SK-N-SH treated with all-trans-retinoic acid at 6 μM for 48 hours (cell line): ENCODE measurements around the gene NBAS.

ENCODE experiments used
- ATAC-seq: fragments of 200-7000 bp; cut with Tn5 transposase; 3 replicates; pipeline ENCODE4 v1.9.1; 2020; ENCODE audit warnings: mild to moderate bottlenecking, moderate library complexity
- ARNTL ChIP-seq: fragments of 450-650 bp; formaldehyde crosslinking; IDR thresholded peaks from 2 replicates; pipeline ENCODE4 v1.5.0; 2020; ENCODE audit warnings: low read depth, mild to moderate bottlenecking, moderate library complexity, borderline replicate concordance
- BACH2 ChIP-seq: fragments of 250-450 bp; sonication (Bioruptor Pico); IDR thresholded peaks from 2 replicates; pipeline ENCODE4 v1.9.0; 2021; ENCODE audit warnings: mild to moderate bottlenecking, borderline replicate concordance
- CSDC2 ChIP-seq: fragments of 250-450 bp; sonication (Bioruptor Pico); IDR thresholded peaks from 2 replicates; pipeline ENCODE4 v1.5.0; 2020; ENCODE audit warnings: mild to moderate bottlenecking, moderate library complexity
- ESRRG ChIP-seq: fragments of 250-450 bp; sonication (Bioruptor Pico); IDR thresholded peaks from 2 replicates; pipeline ENCODE4 v1.6.1; 2021; ENCODE audit warnings: mild to moderate bottlenecking
- GLIS3 ChIP-seq: fragments of 250-450 bp; sonication (Bioruptor Pico); IDR thresholded peaks from 2 replicates; pipeline ENCODE4 v1.5.0; 2020; ENCODE audit warnings: mild to moderate bottlenecking, moderate library complexity
- ISL1 ChIP-seq: fragments of 250-450 bp; sonication (Bioruptor Pico); IDR thresholded peaks from 2 replicates; pipeline ENCODE4 v2.1.2; 2022; ENCODE audit warnings: mild to moderate bottlenecking, moderate library complexity
- OSR1 ChIP-seq: fragments of 250-450 bp; sonication (Bioruptor Pico); IDR thresholded peaks from 2 replicates; pipeline ENCODE4 v1.8.0; 2022; ENCODE audit warnings: moderate library complexity, mild to moderate bottlenecking, inconsistent platforms
- PPARA ChIP-seq: fragments of 250-450 bp; sonication (Bioruptor Pico); IDR thresholded peaks from 2 replicates; pipeline ENCODE4 v1.5.0; 2020; ENCODE audit warnings: mild to moderate bottlenecking, borderline replicate concordance
- RARB ChIP-seq: fragments of 250-450 bp; sonication (Bioruptor Pico); IDR thresholded peaks from 2 replicates; pipeline ENCODE4 v1.8.0; 2021; ENCODE audit warnings: mild to moderate bottlenecking, moderate library complexity
- SNAI2 ChIP-seq: fragments of 250-450 bp; sonication (Bioruptor Pico); IDR thresholded peaks from 2 replicates; pipeline ENCODE4 v1.5.0; 2020; ENCODE audit warnings: mild to moderate bottlenecking, moderate library complexity
- TCF4 ChIP-seq: fragments of 250-450 bp; sonication (Bioruptor Pico); IDR thresholded peaks from 2 replicates; pipeline ENCODE4 v1.8.0; 2021; ENCODE audit warnings: mild to moderate bottlenecking, moderate library complexity, borderline replicate concordance
- TOX ChIP-seq: fragments of 250-450 bp; sonication (Bioruptor Pico); IDR thresholded peaks from 2 replicates; pipeline ENCODE4 v1.8.0; 2021; ENCODE audit warnings: mild to moderate bottlenecking, moderate library complexity, borderline replicate concordance
- ZC3H10 ChIP-seq: fragments of 250-450 bp; sonication (Bioruptor Pico); IDR thresholded peaks from 2 replicates; pipeline ENCODE4 v1.5.1; 2021; ENCODE audit warnings: mild to moderate bottlenecking, moderate library complexity
- ZFP3 ChIP-seq: fragments of 250-450 bp; sonication (Bioruptor Pico); IDR thresholded peaks from 2 replicates; pipeline ENCODE4 v1.5.0; 2020; ENCODE audit warnings: mild to moderate bottlenecking, moderate library complexity
- ZFP30 ChIP-seq: fragments of 450-650 bp; formaldehyde crosslinking; IDR thresholded peaks from 2 replicates; pipeline ENCODE4 v1.5.0; 2022; ENCODE audit warnings: mild to moderate bottlenecking, moderate library complexity
- ZNF565 ChIP-seq: fragments of 450-650 bp; formaldehyde crosslinking; conservative IDR thresholded peaks from 2 replicates; pipeline ENCODE4 v1.5.0; 2020; ENCODE audit warnings: low read depth, mild to moderate bottlenecking, moderate library complexity
- ZNF70 ChIP-seq: fragments of 450-650 bp; formaldehyde crosslinking; IDR thresholded peaks from 2 replicates; pipeline ENCODE4 v1.5.0; 2020; ENCODE audit warnings: mild to moderate bottlenecking, moderate library complexity
- ZNF8 ChIP-seq: fragments of 450-650 bp; formaldehyde crosslinking; IDR thresholded peaks from 2 replicates; pipeline ENCODE4 v1.5.0; 2020; ENCODE audit warnings: mild to moderate bottlenecking, moderate library complexity
- TF ChIP-seq, protein P1 (sequence below): fragments of 250-450 bp; sonication (Bioruptor Pico); IDR thresholded peaks from 2 replicates; pipeline ENCODE4 v1.5.0; 2020; ENCODE audit warnings: mild to moderate bottlenecking, moderate library complexity
- TF ChIP-seq, protein P2 (sequence below): fragments of 250-450 bp; sonication (Bioruptor Pico); IDR thresholded peaks from 2 replicates; pipeline ENCODE4 v1.5.1; 2021; ENCODE audit warnings: mild to moderate bottlenecking, moderate library complexity
- TF ChIP-seq, protein P3 (sequence below): fragments of 250-450 bp; sonication (Bioruptor Pico); IDR thresholded peaks from 2 replicates; pipeline ENCODE4 v1.8.0; 2020; ENCODE audit warnings: mild to moderate bottlenecking, moderate library complexity, borderline replicate concordance
- TF ChIP-seq, protein P4 (sequence below): fragments of 250-450 bp; sonication (Bioruptor Pico); IDR thresholded peaks from 2 replicates; pipeline ENCODE4 v1.8.0; 2021; ENCODE audit warnings: low read depth, mild to moderate bottlenecking, moderate library complexity, borderline replicate concordance
- TF ChIP-seq, protein P5 (sequence below): fragments of 250-450 bp; sonication (Bioruptor Pico); IDR thresholded peaks from 2 replicates; pipeline ENCODE4 v1.5.1; 2020; ENCODE audit warnings: low read depth, mild to moderate bottlenecking, moderate library complexity

NBAS gene

DNA sequence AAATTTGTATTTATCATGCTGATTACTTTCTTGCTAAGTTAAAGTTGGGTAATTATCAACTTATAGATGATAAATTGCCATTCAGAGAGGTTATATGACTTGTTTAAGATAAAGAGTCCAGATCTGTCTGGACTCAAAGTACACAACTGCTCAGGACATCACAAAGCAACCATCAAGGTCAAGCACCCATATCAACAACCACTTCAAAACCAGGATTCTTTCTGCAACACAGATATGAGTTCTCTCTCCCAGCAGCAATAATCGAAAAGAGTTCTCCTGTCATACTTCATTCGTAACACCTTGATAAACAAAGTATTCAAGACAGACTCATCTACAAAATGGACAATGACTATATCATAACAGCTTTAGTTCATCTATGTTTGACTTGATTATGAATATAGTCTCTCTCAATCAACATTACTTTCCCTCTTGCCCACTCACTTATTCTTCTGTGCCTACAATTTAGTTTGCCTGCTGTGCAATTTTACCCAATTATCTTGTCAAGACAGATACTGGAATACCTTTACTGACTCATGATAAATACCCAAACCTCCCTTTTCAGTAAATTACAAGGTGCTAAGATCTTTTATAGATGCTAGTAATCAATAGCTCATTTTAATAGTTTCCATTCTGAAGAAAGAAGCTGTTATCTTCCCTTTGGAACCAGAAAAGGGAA is 281.8 kb downstream of the NBAS start (continued):
- TF ChIP-seq, protein P1, sequence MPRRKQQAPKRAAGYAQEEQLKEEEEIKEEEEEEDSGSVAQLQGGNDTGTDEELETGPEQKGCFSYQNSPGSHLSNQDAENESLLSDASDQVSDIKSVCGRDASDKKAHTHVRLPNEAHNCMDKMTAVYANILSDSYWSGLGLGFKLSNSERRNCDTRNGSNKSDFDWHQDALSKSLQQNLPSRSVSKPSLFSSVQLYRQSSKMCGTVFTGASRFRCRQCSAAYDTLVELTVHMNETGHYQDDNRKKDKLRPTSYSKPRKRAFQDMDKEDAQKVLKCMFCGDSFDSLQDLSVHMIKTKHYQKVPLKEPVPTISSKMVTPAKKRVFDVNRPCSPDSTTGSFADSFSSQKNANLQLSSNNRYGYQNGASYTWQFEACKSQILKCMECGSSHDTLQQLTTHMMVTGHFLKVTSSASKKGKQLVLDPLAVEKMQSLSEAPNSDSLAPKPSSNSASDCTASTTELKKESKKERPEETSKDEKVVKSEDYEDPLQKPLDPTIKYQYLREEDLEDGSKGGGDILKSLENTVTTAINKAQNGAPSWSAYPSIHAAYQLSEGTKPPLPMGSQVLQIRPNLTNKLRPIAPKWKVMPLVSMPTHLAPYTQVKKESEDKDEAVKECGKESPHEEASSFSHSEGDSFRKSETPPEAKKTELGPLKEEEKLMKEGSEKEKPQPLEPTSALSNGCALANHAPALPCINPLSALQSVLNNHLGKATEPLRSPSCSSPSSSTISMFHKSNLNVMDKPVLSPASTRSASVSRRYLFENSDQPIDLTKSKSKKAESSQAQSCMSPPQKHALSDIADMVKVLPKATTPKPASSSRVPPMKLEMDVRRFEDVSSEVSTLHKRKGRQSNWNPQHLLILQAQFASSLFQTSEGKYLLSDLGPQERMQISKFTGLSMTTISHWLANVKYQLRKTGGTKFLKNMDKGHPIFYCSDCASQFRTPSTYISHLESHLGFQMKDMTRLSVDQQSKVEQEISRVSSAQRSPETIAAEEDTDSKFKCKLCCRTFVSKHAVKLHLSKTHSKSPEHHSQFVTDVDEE (CRISPR knock-in tag), result no peak
- TF ChIP-seq ZFP3 (CRISPR knock-in tag), result no peak
- no peak for TF ChIP-seq ZC3H10 (CRISPR knock-in tag)

DNA sequence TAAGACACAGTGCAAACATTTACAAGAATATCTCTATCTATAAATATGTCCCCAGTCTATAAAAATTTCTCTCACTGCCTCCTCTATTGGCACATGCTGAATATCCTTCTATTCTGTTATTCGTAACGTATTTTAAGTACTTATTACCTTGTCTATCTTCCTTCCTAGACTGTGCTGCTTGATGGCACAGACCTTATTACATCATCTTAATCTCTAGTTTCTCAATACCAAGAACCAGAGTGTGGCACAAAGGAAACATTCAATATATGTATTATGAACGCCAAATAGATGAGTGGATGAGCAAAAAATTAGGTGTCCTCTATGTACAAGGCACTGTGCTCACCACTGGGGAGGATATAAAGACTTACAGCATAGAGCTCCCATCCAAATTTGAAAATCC is 282.8 kb downstream of the NBAS start:
- ATAC-seq, result no peak
- TF ChIP-seq ZFP30, result no peak
- no peak for TF ChIP-seq OSR1 (CRISPR knock-in tag)
- no peak for TF ChIP-seq CSDC2 (CRISPR knock-in tag)
- no peak for TF ChIP-seq ZNF70 (CRISPR knock-in tag)
- no peak for TF ChIP-seq TCF4 (CRISPR knock-in tag)
- TF ChIP-seq GLIS3 (CRISPR knock-in tag), result no peak
- no peak for TF ChIP-seq ISL1 (CRISPR knock-in tag)
- no peak for TF ChIP-seq TOX (CRISPR knock-in tag)
- TF ChIP-seq ARNTL (CRISPR knock-in tag), result no peak
- TF ChIP-seq ESRRG (CRISPR knock-in tag), result no peak

DNA sequence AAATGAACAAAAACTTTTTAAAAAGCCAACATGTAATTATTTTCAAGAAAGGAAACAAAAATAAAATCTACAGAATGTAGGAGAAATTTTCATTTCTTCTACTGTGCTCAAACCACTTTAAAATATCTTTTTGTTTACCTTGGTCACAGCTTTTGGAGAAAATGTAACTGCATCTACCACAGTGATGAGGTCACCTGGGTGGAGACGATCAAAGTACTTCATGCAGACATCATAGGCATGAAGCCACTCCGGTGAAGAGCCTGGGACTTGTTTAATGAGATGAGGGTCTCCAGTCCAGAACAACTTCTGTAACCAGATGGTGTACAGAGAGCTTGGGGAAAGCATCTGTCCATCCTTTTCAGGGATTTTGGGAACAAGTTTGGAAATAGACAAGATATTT is 285.8 kb downstream of the NBAS start:
- TF ChIP-seq ZFP30 (no peak), ZNF70 (CRISPR knock-in tag) (no peak), SNAI2 (CRISPR knock-in tag) (no peak), OSR1 (CRISPR knock-in tag) (no peak), RARB (CRISPR knock-in tag) (no peak), ARNTL (CRISPR knock-in tag) (no peak), ZFP3 (CRISPR knock-in tag) (no peak)
- TF ChIP-seq, protein P2, sequence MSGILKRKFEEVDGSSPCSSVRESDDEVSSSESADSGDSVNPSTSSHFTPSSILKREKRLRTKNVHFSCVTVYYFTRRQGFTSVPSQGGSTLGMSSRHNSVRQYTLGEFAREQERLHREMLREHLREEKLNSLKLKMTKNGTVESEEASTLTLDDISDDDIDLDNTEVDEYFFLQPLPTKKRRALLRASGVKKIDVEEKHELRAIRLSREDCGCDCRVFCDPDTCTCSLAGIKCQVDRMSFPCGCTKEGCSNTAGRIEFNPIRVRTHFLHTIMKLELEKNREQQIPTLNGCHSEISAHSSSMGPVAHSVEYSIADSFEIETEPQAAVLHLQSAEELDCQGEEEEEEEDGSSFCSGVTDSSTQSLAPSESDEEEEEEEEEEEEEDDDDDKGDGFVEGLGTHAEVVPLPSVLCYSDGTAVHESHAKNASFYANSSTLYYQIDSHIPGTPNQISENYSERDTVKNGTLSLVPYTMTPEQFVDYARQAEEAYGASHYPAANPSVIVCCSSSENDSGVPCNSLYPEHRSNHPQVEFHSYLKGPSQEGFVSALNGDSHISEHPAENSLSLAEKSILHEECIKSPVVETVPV (CRISPR knock-in tag), result no peak
- no peak for ATAC-seq

DNA sequence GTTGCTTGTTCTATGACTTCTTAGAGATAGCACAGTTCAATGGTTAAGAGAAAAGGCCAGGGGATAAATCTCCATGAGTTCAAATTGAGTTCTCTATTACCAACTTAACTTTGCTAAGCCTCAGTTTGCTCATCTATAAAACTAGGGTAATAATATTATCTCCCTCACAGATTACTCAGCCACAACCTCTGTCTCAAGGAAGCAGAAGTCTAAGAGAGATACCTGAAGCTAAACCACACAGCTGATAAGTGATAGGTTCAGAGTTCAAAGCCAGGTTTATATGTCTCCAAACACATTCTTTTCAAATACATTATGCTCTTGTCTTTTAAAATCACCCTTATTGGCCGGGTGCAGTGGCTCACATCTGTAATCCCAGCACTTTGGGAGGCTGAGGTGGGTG is 287.7 kb downstream of the NBAS start:
- TF ChIP-seq ARNTL (CRISPR knock-in tag) (no peak), BACH2 (CRISPR knock-in tag) (no peak), RARB (CRISPR knock-in tag) (no peak), ISL1 (CRISPR knock-in tag) (no peak), ZNF565 (CRISPR knock-in tag) (no peak), GLIS3 (CRISPR knock-in tag) (no peak), OSR1 (CRISPR knock-in tag) (no peak), CSDC2 (CRISPR knock-in tag) (no peak), ZFP3 (CRISPR knock-in tag) (no peak), ESRRG (CRISPR knock-in tag) (no peak), TCF4 (CRISPR knock-in tag) (no peak), ZC3H10 (CRISPR knock-in tag) (no peak), TOX (CRISPR knock-in tag) (no peak), ZFP30 (no peak), PPARA (CRISPR knock-in tag) (no peak), ZNF8 (CRISPR knock-in tag) (no peak)
- TF ChIP-seq, protein P3, sequence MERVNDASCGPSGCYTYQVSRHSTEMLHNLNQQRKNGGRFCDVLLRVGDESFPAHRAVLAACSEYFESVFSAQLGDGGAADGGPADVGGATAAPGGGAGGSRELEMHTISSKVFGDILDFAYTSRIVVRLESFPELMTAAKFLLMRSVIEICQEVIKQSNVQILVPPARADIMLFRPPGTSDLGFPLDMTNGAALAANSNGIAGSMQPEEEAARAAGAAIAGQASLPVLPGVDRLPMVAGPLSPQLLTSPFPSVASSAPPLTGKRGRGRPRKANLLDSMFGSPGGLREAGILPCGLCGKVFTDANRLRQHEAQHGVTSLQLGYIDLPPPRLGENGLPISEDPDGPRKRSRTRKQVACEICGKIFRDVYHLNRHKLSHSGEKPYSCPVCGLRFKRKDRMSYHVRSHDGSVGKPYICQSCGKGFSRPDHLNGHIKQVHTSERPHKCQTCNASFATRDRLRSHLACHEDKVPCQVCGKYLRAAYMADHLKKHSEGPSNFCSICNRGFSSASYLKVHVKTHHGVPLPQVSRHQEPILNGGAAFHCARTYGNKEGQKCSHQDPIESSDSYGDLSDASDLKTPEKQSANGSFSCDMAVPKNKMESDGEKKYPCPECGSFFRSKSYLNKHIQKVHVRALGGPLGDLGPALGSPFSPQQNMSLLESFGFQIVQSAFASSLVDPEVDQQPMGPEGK (CRISPR knock-in tag), result no peak
- TF ChIP-seq, protein P4, sequence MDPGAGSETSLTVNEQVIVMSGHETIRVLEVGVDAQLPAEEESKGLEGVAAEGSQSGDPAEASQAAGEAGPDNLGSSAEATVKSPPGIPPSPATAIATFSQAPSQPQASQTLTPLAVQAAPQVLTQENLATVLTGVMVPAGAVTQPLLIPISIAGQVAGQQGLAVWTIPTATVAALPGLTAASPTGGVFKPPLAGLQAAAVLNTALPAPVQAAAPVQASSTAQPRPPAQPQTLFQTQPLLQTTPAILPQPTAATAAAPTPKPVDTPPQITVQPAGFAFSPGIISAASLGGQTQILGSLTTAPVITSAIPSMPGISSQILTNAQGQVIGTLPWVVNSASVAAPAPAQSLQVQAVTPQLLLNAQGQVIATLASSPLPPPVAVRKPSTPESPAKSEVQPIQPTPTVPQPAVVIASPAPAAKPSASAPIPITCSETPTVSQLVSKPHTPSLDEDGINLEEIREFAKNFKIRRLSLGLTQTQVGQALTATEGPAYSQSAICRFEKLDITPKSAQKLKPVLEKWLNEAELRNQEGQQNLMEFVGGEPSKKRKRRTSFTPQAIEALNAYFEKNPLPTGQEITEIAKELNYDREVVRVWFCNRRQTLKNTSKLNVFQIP (CRISPR knock-in tag), result no peak
- TF ChIP-seq, protein P5, sequence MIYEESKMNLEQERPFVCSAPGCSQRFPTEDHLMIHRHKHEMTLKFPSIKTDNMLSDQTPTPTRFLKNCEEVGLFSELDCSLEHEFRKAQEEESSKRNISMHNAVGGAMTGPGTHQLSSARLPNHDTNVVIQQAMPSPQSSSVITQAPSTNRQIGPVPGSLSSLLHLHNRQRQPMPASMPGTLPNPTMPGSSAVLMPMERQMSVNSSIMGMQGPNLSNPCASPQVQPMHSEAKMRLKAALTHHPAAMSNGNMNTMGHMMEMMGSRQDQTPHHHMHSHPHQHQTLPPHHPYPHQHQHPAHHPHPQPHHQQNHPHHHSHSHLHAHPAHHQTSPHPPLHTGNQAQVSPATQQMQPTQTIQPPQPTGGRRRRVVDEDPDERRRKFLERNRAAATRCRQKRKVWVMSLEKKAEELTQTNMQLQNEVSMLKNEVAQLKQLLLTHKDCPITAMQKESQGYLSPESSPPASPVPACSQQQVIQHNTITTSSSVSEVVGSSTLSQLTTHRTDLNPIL (CRISPR knock-in tag), result no peak
- TF ChIP-seq, all 23 proteins: peak for 0
- no peak for ATAC-seq
